HCT116 (cell line): Measurements from ENCODE around the gene METTL26. TPM values are rescaled to one million over a fixed set of nuclear protein-coding genes. Genes with fewer than 3 reads are reported as not detected.

ENCODE experiments used
- ATAC-seq: fragments of 200-7000 bp; cut with Tn5 transposase; 2 replicates; pipeline ENCODE4 v1.9.1; 2020; ENCODE audit warnings: mild to moderate bottlenecking, moderate library complexity
- BruUV-seq: library from RNA; stranded (reverse); fragments of 400-500 nt; replicated peaks from 2 replicates; lab custom pipeline; 2021; lab: Mats Ljungman, UMichigan
- CTCF ChIA-PET: fragments of 300-600 bp; sonication (Branson Sonifier 250); formaldehyde crosslinking; loops from one replicate; lab custom pipeline; 2021; ENCODE audit warnings: antibody characterized with exemption; lab: Charles Lee
- POLR2A ChIA-PET: fragments of 300-600, 350-600 bp; sonication (Branson Sonifier 250); formaldehyde crosslinking; loops from one replicate; lab custom pipeline; 2021; ENCODE audit warnings: antibody characterized with exemption; lab: Charles Lee
- RAD21 ChIA-PET, 2 experiments: fragments of 300-600 bp; sonication (Branson Sonifier 250); formaldehyde crosslinking; loops; one replicate each; lab custom pipeline; 2023; ENCODE audit warnings: low total read pairs in 2 of 2; ENCODE audit not compliant: uncharacterized antibody in 2 of 2, unreplicated experiment in 2 of 2, low non-redundant PET in 1 of 2; lab: Charles Lee
- DNase-seq: peaks from one replicate; pipeline ENCODE4 v3.0.0-alpha.2; 2010; ENCODE audit warnings: low read depth, low spot score
- H2AFZ ChIP-seq: fragments of 200-600 bp; shearing (Covaris generic), sonication (generic); 2 replicates; pipeline ENCODE4 v1.6.1; 2017; ENCODE audit warnings: low read depth, mixed run types, mixed read lengths, antibody characterized with exemption, low read length; ENCODE audit not compliant: poor library complexity, severe bottlenecking
- H3K27ac ChIP-seq: 2 replicates; pipeline ENCODE4 v1.5.1; 2012; ENCODE audit warnings: low read depth, low read length
- H3K27me3 ChIP-seq: fragments of 200-600 bp; sonication (generic); 2 replicates; pipeline ENCODE4 v1.6.1; 2016; ENCODE audit warnings: mixed run types, low read length, mixed read lengths; ENCODE audit not compliant: insufficient read depth
- H3K36me3 ChIP-seq, 2 experiments: fragments of 200-500 bp in 1 of 2; fragments of 200-600 bp in 1 of 2; sonication (Bioruptor generic) in 1 of 2; sonication (generic) in 1 of 2; 2 replicates each; pipeline versions ENCODE4 v1.5.1 to v1.6.1; 2014 to 2016; ENCODE audit warnings: low read length in 2 of 2, inconsistent platforms in 1 of 2, mixed read lengths in 1 of 2, mixed run types in 1 of 2; ENCODE audit not compliant: insufficient read depth in 2 of 2, control insufficient read depth in 1 of 2
- H3K4me1 ChIP-seq, 2 experiments: fragments of 200-600 bp in 1 of 2; sonication (generic) in 1 of 2; 2 replicates each; pipeline versions ENCODE4 v1.5.1 to v1.6.1; 2012 to 2017; ENCODE audit warnings: low read length in 2 of 2, inconsistent platforms in 1 of 2, mild to moderate bottlenecking in 1 of 2, mixed read lengths in 1 of 2, mixed run types in 1 of 2, moderate library complexity in 1 of 2; ENCODE audit not compliant: insufficient read depth in 2 of 2, control insufficient read depth in 1 of 2
- H3K4me2 ChIP-seq: fragments of 200-600 bp; sonication (generic); 2 replicates; pipeline ENCODE4 v1.6.1; 2017; ENCODE audit warnings: mixed run types, low read length, mixed read lengths
- H3K4me3 ChIP-seq, 2 experiments: fragments of 200-600 bp in 1 of 2; sonication (generic) in 1 of 2; replicated peaks in 1 of 2; 2 replicates each; pipeline ENCODE4 v1.5.1; 2011 to 2016; ENCODE audit warnings: low read length in 2 of 2, control low read depth in 1 of 2, low read depth in 1 of 2, mild to moderate bottlenecking in 1 of 2, mixed read lengths in 1 of 2, mixed run types in 1 of 2
- H3K79me2 ChIP-seq: fragments of 200-600 bp; sonication (generic); 2 replicates; pipeline ENCODE4 v1.6.1; 2017; ENCODE audit warnings: mild to moderate bottlenecking, mixed run types, low read length, moderate library complexity, mixed read lengths; ENCODE audit not compliant: insufficient read depth
- H3K9ac ChIP-seq: fragments of 200-600 bp; sonication (generic); 2 replicates; pipeline ENCODE4 v1.6.1; 2016; ENCODE audit warnings: low read length, mixed read lengths
- H3K9me2 ChIP-seq: fragments of 200-600 bp; sonication (generic), shearing (Covaris generic); 2 replicates; pipeline ENCODE4 v1.6.1; 2017; ENCODE audit warnings: mixed run types, mild to moderate bottlenecking, moderate library complexity; ENCODE audit not compliant: insufficient read depth
- H3K9me3 ChIP-seq, 2 experiments: fragments of 200-500 bp in 1 of 2; fragments of 200-600 bp in 1 of 2; sonication (Bioruptor generic) in 1 of 2; sonication (generic) in 1 of 2; 2 replicates each; pipeline ENCODE4 v1.6.1; 2014 to 2017; ENCODE audit warnings: low read length in 2 of 2, mixed read lengths in 2 of 2, inconsistent platforms in 1 of 2, low read depth in 1 of 2, mild to moderate bottlenecking in 1 of 2, mixed run types in 1 of 2, moderate library complexity in 1 of 2; ENCODE audit not compliant: control insufficient read depth in 1 of 2, insufficient read depth in 1 of 2
- H4K20me1 ChIP-seq: fragments of 200-600 bp; sonication (generic), shearing (Covaris generic); 2 replicates; pipeline ENCODE4 v1.6.1; 2017; ENCODE audit warnings: mixed run types, mild to moderate bottlenecking, moderate library complexity; ENCODE audit not compliant: insufficient read depth
- ELF1 ChIP-seq: IDR thresholded peaks from 2 replicates; pipeline ENCODE4 v1.6.1; 2012; ENCODE audit warnings: low read depth, borderline replicate concordance
- EZH2 ChIP-seq: fragments of 200-600 bp; sonication (generic); IDR thresholded peaks from 2 replicates; pipeline ENCODE4 v1.6.1; 2017; ENCODE audit warnings: antibody characterized with exemption, mixed run types
- POLR2AphosphoS5 ChIP-seq: IDR thresholded peaks from 2 replicates; pipeline ENCODE4 v1.6.1; 2011; ENCODE audit warnings: mild to moderate bottlenecking, low read depth, low read length, moderate library complexity
- SP1 ChIP-seq: IDR thresholded peaks from 2 replicates; pipeline ENCODE4 v1.6.1; 2012; ENCODE audit warnings: low read depth
- SRF ChIP-seq: IDR thresholded peaks from 2 replicates; pipeline ENCODE4 v1.6.1; 2012; ENCODE audit warnings: low read depth
- TCF7L2 ChIP-seq: IDR thresholded peaks from 2 replicates; pipeline ENCODE4 v1.7.0; 2011; ENCODE audit warnings: borderline replicate concordance, inconsistent platforms; ENCODE audit not compliant: insufficient read depth, insufficient read length; ENCODE audit errors: extremely low read depth
- YY1 ChIP-seq: IDR thresholded peaks from 2 replicates; pipeline ENCODE4 v1.6.1; 2011; ENCODE audit warnings: low read length, low read depth, moderate library complexity, mild to moderate bottlenecking; ENCODE audit not compliant: insufficient replicate concordance; ENCODE audit errors: extremely low read depth
- intact Hi-C: fragments of 100-400 bp; cut with micrococcal nuclease; formaldehyde crosslinking; loops from 2 replicates; pipeline ENCODE4 v1.10.0; 2022
- total RNA-seq: library from RNA; stranded (reverse); gene quantifications from one replicate; pipeline ENCODE4 v1.2.1, GENCODE V29; 2021; ENCODE audit not compliant: unreplicated experiment
- TF ChIP-seq, protein P1 (sequence below), 3 experiments: fragments of 200-600 bp in 1 of 3; sonication (generic) in 1 of 3; IDR thresholded peaks in 2 of 3; conservative IDR thresholded peaks in 1 of 3; 2 replicates each; pipeline ENCODE4 v1.5.1; 2012 to 2017; ENCODE audit warnings: low read depth in 2 of 3, low read length in 2 of 3, antibody characterized with exemption in 1 of 3, borderline replicate concordance in 1 of 3, control low read depth in 1 of 3, mild to moderate bottlenecking in 1 of 3, mixed read lengths in 1 of 3, mixed run types in 1 of 3, moderate library complexity in 1 of 3; ENCODE audit not compliant: insufficient read depth in 1 of 3
- TF ChIP-seq, protein P2 (sequence below): IDR thresholded peaks from 2 replicates; pipeline ENCODE4 v1.6.1; 2011; ENCODE audit warnings: mild to moderate bottlenecking, low read length, moderate library complexity; ENCODE audit not compliant: insufficient replicate concordance; ENCODE audit errors: extremely low read depth
- TF ChIP-seq, protein P3 (sequence below): IDR thresholded peaks from 2 replicates; pipeline ENCODE4 v1.6.1; 2012

The METTL26 gene
- total RNA-seq, 1 experiment from 2014 or later, result 85.7 TPM

GRCh38 chr16:590815-591200, 45.3 kb downstream of the METTL26 start:
- H3K9ac ChIP-seq, result peak overlapping the region; percentile 69
- H3K27me3 ChIP-seq, result no peaks in the 10 kb centered on the region
- H4K20me1 ChIP-seq, result no peaks in the 10 kb centered on the region
- CTCF ChIA-PET, result no interaction called here
- H3K4me2 ChIP-seq, result peak overlapping the region; percentile 77
- H3K79me2 ChIP-seq, result peaks cover 33% of the 10 kb centered on the region; the same call in 1 of the 2 replicates
- peak overlapping the region; percentile 69; the same call in 1 of the 2 replicates for H3K27ac ChIP-seq
- POLR2A ChIA-PET, result no interaction called here
- H3K9me2 ChIP-seq, result no peaks in the 10 kb centered on the region
- H3K9me3 ChIP-seq, result no peaks in the 10 kb centered on the region
- RAD21 ChIA-PET, result no interaction called here
- no peaks in the 10 kb centered on the region for H3K36me3 ChIP-seq
- no TSS peak for BruUV-seq
- H3K4me1 ChIP-seq, result peaks cover 30 to 41% of the 10 kb centered on the region in 2 experiments
- TF ChIP-seq, protein P1, sequence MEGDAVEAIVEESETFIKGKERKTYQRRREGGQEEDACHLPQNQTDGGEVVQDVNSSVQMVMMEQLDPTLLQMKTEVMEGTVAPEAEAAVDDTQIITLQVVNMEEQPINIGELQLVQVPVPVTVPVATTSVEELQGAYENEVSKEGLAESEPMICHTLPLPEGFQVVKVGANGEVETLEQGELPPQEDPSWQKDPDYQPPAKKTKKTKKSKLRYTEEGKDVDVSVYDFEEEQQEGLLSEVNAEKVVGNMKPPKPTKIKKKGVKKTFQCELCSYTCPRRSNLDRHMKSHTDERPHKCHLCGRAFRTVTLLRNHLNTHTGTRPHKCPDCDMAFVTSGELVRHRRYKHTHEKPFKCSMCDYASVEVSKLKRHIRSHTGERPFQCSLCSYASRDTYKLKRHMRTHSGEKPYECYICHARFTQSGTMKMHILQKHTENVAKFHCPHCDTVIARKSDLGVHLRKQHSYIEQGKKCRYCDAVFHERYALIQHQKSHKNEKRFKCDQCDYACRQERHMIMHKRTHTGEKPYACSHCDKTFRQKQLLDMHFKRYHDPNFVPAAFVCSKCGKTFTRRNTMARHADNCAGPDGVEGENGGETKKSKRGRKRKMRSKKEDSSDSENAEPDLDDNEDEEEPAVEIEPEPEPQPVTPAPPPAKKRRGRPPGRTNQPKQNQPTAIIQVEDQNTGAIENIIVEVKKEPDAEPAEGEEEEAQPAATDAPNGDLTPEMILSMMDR (IDR thresholded peaks at IDR 0.05 in 2 of 3, conservative IDR thresholded peaks at IDR 0.05 in 1 of 3; ENCODE audit: borderline replicate concordance in 1 of 3, insufficient read depth in 1 of 3, low read depth in 2 of 3, low read length in 2 of 3), result no peak
- TF ChIP-seq POLR2AphosphoS5 (no peak), SRF (no peak), YY1 (no peak), EZH2 (no peak), SP1 (no peak), ELF1 (no peak), TCF7L2 (no peak)
- TF ChIP-seq, protein P2, sequence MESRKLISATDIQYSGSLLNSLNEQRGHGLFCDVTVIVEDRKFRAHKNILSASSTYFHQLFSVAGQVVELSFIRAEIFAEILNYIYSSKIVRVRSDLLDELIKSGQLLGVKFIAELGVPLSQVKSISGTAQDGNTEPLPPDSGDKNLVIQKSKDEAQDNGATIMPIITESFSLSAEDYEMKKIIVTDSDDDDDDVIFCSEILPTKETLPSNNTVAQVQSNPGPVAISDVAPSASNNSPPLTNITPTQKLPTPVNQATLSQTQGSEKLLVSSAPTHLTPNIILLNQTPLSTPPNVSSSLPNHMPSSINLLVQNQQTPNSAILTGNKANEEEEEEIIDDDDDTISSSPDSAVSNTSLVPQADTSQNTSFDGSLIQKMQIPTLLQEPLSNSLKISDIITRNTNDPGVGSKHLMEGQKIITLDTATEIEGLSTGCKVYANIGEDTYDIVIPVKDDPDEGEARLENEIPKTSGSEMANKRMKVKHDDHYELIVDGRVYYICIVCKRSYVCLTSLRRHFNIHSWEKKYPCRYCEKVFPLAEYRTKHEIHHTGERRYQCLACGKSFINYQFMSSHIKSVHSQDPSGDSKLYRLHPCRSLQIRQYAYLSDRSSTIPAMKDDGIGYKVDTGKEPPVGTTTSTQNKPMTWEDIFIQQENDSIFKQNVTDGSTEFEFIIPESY, result no peak
- TF ChIP-seq, protein P3, sequence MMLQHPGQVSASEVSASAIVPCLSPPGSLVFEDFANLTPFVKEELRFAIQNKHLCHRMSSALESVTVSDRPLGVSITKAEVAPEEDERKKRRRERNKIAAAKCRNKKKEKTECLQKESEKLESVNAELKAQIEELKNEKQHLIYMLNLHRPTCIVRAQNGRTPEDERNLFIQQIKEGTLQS, result no peak
- H3K4me3 ChIP-seq, result peak overlapping the region; percentile 64 to 69
- ATAC-seq (no peak), DNase-seq (no peak)
- intact Hi-C loops, result loop anchor here (5.0 kb wide), 1 partner anchor 36 kb away; no protein-coding TSS in a partner anchor
- no peak overlapping the region for H2AFZ ChIP-seq
